H1 (cell line): ENCODE measurements around the gene LAMC3.

Experiments
- EZH2 ChIP-seq: fragments of 200-600 bp; sonication (generic); IDR thresholded peaks from 2 replicates; pipeline ENCODE4 v1.7.1; 2012; ENCODE audit warnings: low read depth, mild to moderate bottlenecking, moderate library complexity, low read length, inconsistent platforms; ENCODE audit not compliant: severe bottlenecking
- JUN ChIP-seq: IDR thresholded peaks from 2 replicates; pipeline ENCODE4 v1.6.1; 2011; ENCODE audit warnings: low read depth, mild to moderate bottlenecking, improper control_type of control experiment, low read length

- TF ChIP-seq EZH2 (no peak), JUN (no peak)
These were observed 41.1 kb downstream of the LAMC3 start for GRCh38 chr9:131049829-131050715.
